HepG2 (cell line): ENCODE measurements around the gene USP10. TPM values are rescaled to one million over a fixed set of nuclear protein-coding genes. Genes with fewer than 3 reads are reported as not detected.

Experiments
- ATAC-seq: fragments of 200-7000 bp; cut with Tn5 transposase; 3 replicates; pipeline ENCODE4 v1.9.1; 2020; ENCODE audit warnings: mild to moderate bottlenecking, moderate library complexity
- BruUV-seq: library from RNA; stranded (reverse); fragments of 400-500 nt; replicated peaks from 2 replicates; lab custom pipeline; 2021; lab: Mats Ljungman, UMichigan
- CTCF ChIA-PET: fragments of 300-600 bp; formaldehyde crosslinking; extraction: SDS; loops from one replicate; lab custom pipeline; 2021; ENCODE audit warnings: low total read pairs, inconsistent platforms, low intra/inter-chr PET ratio; lab: Yijun Ruan, JAX
- POLR2A ChIA-PET: fragments of 350-600 bp; sonication (Branson Sonifier 250); formaldehyde crosslinking; loops from one replicate; lab custom pipeline; 2020; ENCODE audit warnings: antibody characterized with exemption, inconsistent platforms; lab: Yijun Ruan, JAX
- DNase-seq: peaks from one replicate; pipeline ENCODE4 v3.0.0-alpha.2; 2015; ENCODE audit warnings: low spot score
- FAIRE-seq: peaks from 3 replicates; lab custom pipeline; 2011; peaks lifted over from hg19 to GRCh38; lab: Jason Lieb, UNC
- H2AFZ ChIP-seq: one replicate; pipeline ENCODE4 v1.6.1; 2011; ENCODE audit warnings: low read length, inconsistent platforms
- H3K27ac ChIP-seq: fragments of 300-600 bp; 3 replicates; pipeline ENCODE4 v1.8.0; 2011; ENCODE audit warnings: mixed run types, mild to moderate bottlenecking, mixed read lengths, low read length, inconsistent platforms; ENCODE audit not compliant: insufficient read depth; ENCODE audit errors: extremely low read length
- H3K27me3 ChIP-seq, 2 experiments: fragments of 200-600 bp in 1 of 2; 2 replicates in 1 of 2; 3 replicates in 1 of 2; pipeline versions ENCODE4 v1.6.0 to v1.8.0; 2011; ENCODE audit warnings: low read length in 2 of 2, mild to moderate bottlenecking in 2 of 2, moderate library complexity in 2 of 2, inconsistent platforms in 1 of 2; ENCODE audit not compliant: insufficient read depth in 2 of 2, control insufficient read depth in 1 of 2
- H3K36me3 ChIP-seq, 2 experiments: fragments of 200-600 bp in 1 of 2; replicated peaks in 1 of 2; 2 replicates in 1 of 2; 3 replicates in 1 of 2; pipeline versions ENCODE4 v1.5.1 to v1.8.0; 2011; ENCODE audit warnings: low read length in 2 of 2, inconsistent platforms in 1 of 2; ENCODE audit not compliant: insufficient read depth in 2 of 2, control insufficient read depth in 1 of 2
- H3K4me1 ChIP-seq: 2 replicates; pipeline ENCODE4 v1.5.1; 2012; ENCODE audit warnings: low read length, inconsistent platforms; ENCODE audit not compliant: insufficient read depth
- H3K4me2 ChIP-seq: 2 replicates; pipeline ENCODE4 v1.6.0; 2011; ENCODE audit warnings: low read depth, low read length, inconsistent platforms
- H3K4me3 ChIP-seq, 3 experiments: fragments of 200-600 bp in 1 of 3; sonication (generic), shearing (Covaris generic) in 1 of 3; replicated peaks in 1 of 3; 2 replicates each; pipeline ENCODE4 v1.5.1; 2011 to 2016; ENCODE audit warnings: low read length in 3 of 3, inconsistent platforms in 2 of 3, low read depth in 2 of 3, mild to moderate bottlenecking in 2 of 3, control low read depth in 1 of 3, mixed read lengths in 1 of 3; ENCODE audit not compliant: insufficient read depth in 1 of 3
- H3K79me2 ChIP-seq: one replicate; pipeline ENCODE4 v1.6.1; 2011; ENCODE audit warnings: low read length, inconsistent platforms; ENCODE audit not compliant: insufficient read depth
- H3K9ac ChIP-seq: 2 replicates; pipeline ENCODE4 v1.6.0; 2011; ENCODE audit warnings: mild to moderate bottlenecking, low read depth, low read length, inconsistent platforms; ENCODE audit not compliant: insufficient read depth
- H3K9me3 ChIP-seq: 2 replicates; pipeline ENCODE4 v1.5.1; 2012; ENCODE audit warnings: mild to moderate bottlenecking, low read length
- H4K20me1 ChIP-seq: 2 replicates; pipeline ENCODE4 v1.6.0; 2011; ENCODE audit warnings: inconsistent platforms, mild to moderate bottlenecking, low read length, moderate library complexity; ENCODE audit not compliant: insufficient read depth
- ARNT ChIP-seq: fragments of 450-650 bp; IDR thresholded peaks from 2 replicates; pipeline ENCODE4 v1.6.1; 2017
- RBM22 ChIP-seq: fragments of 200-400 bp; formaldehyde crosslinking; optimal IDR thresholded peaks from 2 replicates; pipeline ENCODE3; 2017; ENCODE audit warnings: mild to moderate bottlenecking, low read length, moderate library complexity
- ZFP90 ChIP-seq: sonication (generic); formaldehyde crosslinking; IDR thresholded peaks from 2 replicates; pipeline ENCODE4 v1.8.0; 2022; ENCODE audit warnings: missing genetic modification reagents, mild to moderate bottlenecking, inconsistent platforms, borderline replicate concordance
- ZMYM3 ChIP-seq: sonication (generic); formaldehyde crosslinking; IDR thresholded peaks from 2 replicates; pipeline ENCODE4 v1.5.1; 2020; ENCODE audit warnings: mild to moderate bottlenecking, missing genetic modification reagents
- WGBS: methylation state at CpG from one replicate; pipeline ENCODE4 v1.1.6; 2017; ENCODE audit warnings: low lambda C conversion rate; 5-methylcytosine and 5-hydroxymethylcytosine counted together
- in situ Hi-C: cut with HindIII; loops from 2 replicates; pipeline ENCODE4 v1.10.0; 2017; ENCODE audit warnings: low pct_unique_long_range_greater_than_20kb; ENCODE audit not compliant: extremely low pct_ligation_motif_present
- intact Hi-C: fragments of 100-400 bp; cut with micrococcal nuclease; formaldehyde crosslinking; loops from one replicate; pipeline ENCODE4 v1.10.0; 2022; ENCODE audit not compliant: unreplicated experiment
- polyA plus RNA-seq, 8 experiments: library from polyadenylated mRNA; depleted of rRNA in 3 of 8; stranded (reverse) in 7 of 8; unstranded in 1 of 8; fragments of >200 nt; fragmentation: Illumina TruSeq in 4 of 8; extraction: Trizol in 4 of 8; gene quantifications; 2 replicates each; pipeline versions ENCODE4 v1.2.1 to v1.2.3, GENCODE V29; 2011 to 2016; ENCODE audit warnings: low read depth in 4 of 8, missing spikeins in 1 of 8, mixed read lengths in 1 of 8; ENCODE audit not compliant: insufficient read depth in 1 of 8
- total RNA-seq, 5 experiments: library from RNA; depleted of rRNA; stranded (reverse); fragments of >200 nt; fragmentation: Illumina TruSeq; extraction: Trizol; gene quantifications; 2 replicates each; pipeline ENCODE4 v1.2.3, GENCODE V29; 2016; ENCODE audit warnings: low read depth in 1 of 5

Gene USP10
- total and polyA plus RNA-seq, 2 of the 13 experiments (the other 11 are each of a cell fraction or from before 2014, with no cell fraction given): 79.1 to 122 TPM

- intact Hi-C loops: no loop called here
These were observed 75.5 kb downstream of the USP10 start for GRCh38 chr16:84775262-84775810.

GRCh38 chr16:84777435-84777834, 77.6 kb downstream of the USP10 start:
- H3K4me2 ChIP-seq: no peak overlapping the region
- H4K20me1 ChIP-seq: no peaks in the 10 kb centered on the region; the same call in 1 of the 2 replicates
- CTCF ChIA-PET: no interaction called here
- DNase-seq (no peak), FAIRE-seq (no peak)
- peaks cover 43 to 73% of the 10 kb centered on the region in 2 experiments for H3K36me3 ChIP-seq
- no peaks in the 10 kb centered on the region for H3K79me2 ChIP-seq
- H3K27ac ChIP-seq: no peak overlapping the region
- intact Hi-C loops: no loop called here
- BruUV-seq: no TSS peak
- TF ChIP-seq RBM22: peak; percentile 65
- TF ChIP-seq ARNT: no peak
- TF ChIP-seq, all 625 proteins: peak for 1
- Histone ChIP-seq H3K4me1 (no peaks in the 10 kb centered on the region), H3K9me3 (no peaks in the 10 kb centered on the region), H3K4me3 (no peak overlapping the region), H3K9ac (no peak overlapping the region), H3K27me3 (no peaks in the 10 kb centered on the region), H2AFZ (no peak overlapping the region)
- in situ Hi-C loops: no loop called here
- POLR2A ChIA-PET: no interaction called here
- no peak for ATAC-seq
- 98% methylated on average over 4 of the region's 5 CpGs for WGBS

More at GRCh38 chr16:84775262-84775810, 75.5 kb downstream of the USP10 start:
- in situ Hi-C loops: no loop called here
- no peaks in the 10 kb centered on the region for H3K27me3 ChIP-seq
- no peak for TF ChIP-seq ZMYM3 (CRISPR knock-in tag)
- no peak for TF ChIP-seq ZFP90 (CRISPR knock-in tag)
- peak; percentile 32 for TF ChIP-seq RBM22
- ChIA-PET CTCF (no interaction called here), POLR2A (no interaction called here)
- no peak overlapping the region for H3K4me3 ChIP-seq
- no TSS peak for BruUV-seq
- H3K9me3 ChIP-seq: no peaks in the 10 kb centered on the region
- no peaks in the 10 kb centered on the region for H3K4me1 ChIP-seq
- DNase-seq (no peak), ATAC-seq (no peak), FAIRE-seq (no peak)
- H3K4me2 ChIP-seq: no peak overlapping the region
- no peaks in the 10 kb centered on the region; the same call in 1 of the 2 replicates for H4K20me1 ChIP-seq
- no peak overlapping the region for H3K27ac ChIP-seq
- H3K79me2 ChIP-seq: no peaks in the 10 kb centered on the region
- 97% methylated on average over 13 of the region's 14 CpGs for WGBS
- H3K36me3 ChIP-seq: peaks cover 51 to 89% of the 10 kb centered on the region in 2 experiments
- H2AFZ ChIP-seq: no peak overlapping the region
- no peak overlapping the region for H3K9ac ChIP-seq
